GM21367 (cell line): ENCODE results near the gene RALGPS1.

Experiments
- ATAC-seq: cut with Tn5 transposase; IDR thresholded peaks from one replicate; pipeline ENCODE4 v1.9.1; 2021; ENCODE audit not compliant: unreplicated experiment

RALGPS1 gene

DNA sequence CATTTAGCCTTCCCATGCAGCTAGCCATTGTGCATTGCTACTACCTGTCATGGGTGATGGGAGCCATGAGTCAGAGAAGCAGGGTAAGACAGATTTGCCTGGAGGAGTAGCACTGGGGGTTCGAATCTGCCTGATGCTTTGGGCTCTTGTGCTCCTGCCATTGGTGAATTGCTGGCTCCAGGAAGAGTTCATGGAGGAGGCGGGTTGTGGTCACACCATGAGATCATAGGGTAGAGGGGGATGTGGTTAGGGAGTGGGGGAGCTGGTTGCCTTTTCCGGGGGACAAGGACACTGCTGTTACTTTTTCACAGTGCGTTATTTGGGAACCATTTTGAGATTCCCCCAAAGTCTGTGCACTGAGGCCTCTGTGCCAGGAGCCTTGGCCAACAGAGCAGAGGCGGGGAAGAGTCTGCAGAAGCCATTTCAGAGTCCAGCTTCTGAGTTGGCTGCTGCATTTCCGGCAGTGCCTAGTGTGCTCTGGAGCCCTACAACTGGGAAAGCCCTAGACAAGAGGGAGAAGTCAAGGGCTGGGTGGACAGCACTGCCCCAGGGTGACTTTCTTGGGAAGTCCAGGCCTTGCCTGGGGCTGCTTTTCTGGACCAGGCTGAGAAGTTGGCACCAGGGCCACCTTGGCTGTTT, 201.6 kb downstream of the RALGPS1 start:
- ATAC-seq: no peak

DNA sequence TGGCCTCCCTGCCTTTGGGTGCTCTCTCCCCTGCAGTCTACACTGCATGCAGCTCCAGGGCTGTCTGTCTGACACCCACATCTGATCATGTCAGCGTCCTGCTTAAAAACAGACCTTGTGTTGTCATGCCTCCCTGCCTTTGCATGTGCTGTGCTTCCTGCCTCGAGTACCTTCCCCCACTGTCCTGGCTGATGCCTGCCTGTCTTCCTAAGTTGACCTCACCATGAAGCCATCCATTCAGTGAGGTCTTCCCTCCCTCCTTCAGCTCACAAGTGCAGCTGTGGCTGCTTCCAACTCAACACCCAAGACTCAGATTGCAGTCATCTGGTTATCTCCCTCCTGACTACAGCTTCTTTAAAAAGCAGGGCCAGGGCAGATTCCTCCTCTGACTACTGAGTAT, 202.4 kb downstream of the RALGPS1 start:
- ATAC-seq: no peak

DNA sequence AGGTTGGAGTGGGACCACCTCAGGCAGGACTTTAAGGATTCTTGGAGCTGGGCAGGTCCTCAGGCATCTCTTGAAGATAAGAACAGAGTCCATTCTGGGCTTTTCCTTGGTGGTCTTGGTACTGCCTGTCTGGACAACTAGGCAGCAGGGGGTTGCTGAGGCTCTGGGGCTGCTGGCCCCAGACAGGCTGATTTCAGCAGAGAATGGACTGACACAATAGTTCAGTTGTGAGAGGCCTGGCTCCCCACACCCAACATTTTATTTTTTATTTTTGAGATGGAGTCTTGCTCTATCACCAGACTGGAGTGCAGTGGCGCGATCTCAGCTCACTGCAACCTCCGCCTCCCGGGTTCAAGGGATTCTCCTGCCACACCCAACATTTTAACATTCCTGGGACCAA, 203.2 kb downstream of the RALGPS1 start:
- ATAC-seq: no peak

GRCh38 chr9:127118597-127119319, 204.2 kb downstream of the RALGPS1 start:
- no peak for ATAC-seq

DNA sequence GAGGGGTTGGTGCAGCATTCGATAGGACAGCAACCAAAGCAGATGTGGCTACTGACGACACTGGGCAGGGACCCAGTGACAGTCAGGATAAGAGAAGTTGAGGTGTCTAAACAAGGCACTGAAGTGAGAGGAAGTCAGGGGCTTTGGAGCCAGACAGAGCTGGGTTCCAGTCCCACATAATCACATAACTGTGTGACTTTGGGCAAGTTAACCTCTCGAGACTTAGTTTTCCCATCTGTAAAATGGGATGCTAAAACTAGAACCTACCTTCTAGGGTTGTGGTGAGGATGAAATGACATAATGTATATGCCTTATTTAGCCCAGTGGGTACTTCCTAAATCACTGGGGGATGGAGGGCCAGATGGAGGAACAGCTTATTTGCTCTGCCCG, 204.7 kb downstream of the RALGPS1 start:
- no peak for ATAC-seq

DNA sequence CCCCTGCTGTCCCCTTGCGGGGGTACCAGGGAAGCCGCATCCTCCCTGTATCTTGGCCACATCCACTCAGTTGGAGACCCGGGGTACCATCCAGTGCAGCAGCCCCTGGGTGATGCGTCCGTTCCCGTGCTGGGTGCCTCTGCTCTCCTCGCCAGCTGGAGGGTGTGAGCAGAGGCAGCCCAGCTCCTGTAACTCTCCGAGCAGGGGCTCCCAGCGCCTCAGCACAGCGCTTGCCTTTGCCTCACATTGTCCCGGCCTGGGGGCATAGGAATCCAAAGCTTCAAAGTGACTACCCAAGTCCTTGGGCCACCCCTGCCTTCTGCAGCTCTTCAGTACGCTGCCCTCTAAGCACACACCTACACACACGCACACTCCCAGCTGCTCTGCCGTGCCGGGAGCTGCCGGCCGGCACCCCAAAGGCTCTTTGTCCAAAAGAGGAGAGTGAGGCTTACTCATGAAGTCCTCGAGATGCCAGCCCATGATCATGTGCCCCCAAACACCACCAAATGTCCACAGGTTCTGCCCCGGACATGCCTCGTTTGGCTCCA, 207.1 kb downstream of the RALGPS1 start:
- ATAC-seq: no peak

DNA sequence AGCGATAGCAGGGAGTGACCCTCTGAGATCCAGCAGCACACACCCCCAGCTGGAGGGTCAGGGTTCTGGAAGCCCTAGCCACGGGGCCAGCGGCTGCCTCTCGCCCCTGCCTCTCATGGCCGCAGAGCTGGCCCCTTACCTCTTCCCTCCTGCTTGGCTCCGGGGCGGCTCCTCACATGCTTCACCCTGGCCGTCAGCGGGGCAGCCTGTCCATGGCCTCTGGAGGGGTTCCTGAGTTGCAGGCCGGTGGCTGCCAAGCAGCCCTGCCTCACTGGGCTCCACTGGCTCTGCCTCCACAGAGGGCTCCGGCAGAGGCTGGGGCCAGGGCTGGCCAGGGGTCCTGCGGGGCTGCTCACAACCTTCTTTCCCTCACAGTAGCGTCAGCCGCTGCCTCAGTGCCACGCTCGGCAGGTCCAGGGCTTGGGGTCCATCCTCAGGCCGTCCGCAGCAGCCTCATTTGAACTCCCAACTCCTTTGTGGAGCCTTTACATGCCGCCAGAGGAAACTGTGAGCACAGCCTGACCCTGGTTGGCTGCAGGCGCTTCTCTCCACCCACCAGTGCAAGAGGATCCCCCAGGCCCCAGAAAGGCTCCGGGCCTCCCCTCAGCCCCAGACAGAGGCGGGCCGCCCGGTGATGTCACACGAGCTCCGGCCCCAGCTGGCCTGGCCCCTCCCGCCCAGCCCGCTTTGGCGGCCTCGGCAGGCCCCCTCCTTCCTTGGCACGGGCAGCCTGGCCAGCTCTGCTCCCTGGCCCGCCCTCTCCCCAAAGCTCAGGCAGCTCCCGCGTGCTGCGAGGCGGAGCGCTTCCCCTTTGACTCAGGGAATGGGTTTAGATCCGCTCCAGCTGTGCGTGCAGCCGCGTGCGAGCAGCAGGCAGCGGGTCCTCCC, 207.8 kb downstream of the RALGPS1 start, which contains the start of gene ANGPTL2:
Gene ANGPTL2 (minus strand): TSS at position 460 of the 888 bp plus-strand sequence. CDS start 13,904 bp downstream, outside the sequence.
- ATAC-seq: no peak

DNA sequence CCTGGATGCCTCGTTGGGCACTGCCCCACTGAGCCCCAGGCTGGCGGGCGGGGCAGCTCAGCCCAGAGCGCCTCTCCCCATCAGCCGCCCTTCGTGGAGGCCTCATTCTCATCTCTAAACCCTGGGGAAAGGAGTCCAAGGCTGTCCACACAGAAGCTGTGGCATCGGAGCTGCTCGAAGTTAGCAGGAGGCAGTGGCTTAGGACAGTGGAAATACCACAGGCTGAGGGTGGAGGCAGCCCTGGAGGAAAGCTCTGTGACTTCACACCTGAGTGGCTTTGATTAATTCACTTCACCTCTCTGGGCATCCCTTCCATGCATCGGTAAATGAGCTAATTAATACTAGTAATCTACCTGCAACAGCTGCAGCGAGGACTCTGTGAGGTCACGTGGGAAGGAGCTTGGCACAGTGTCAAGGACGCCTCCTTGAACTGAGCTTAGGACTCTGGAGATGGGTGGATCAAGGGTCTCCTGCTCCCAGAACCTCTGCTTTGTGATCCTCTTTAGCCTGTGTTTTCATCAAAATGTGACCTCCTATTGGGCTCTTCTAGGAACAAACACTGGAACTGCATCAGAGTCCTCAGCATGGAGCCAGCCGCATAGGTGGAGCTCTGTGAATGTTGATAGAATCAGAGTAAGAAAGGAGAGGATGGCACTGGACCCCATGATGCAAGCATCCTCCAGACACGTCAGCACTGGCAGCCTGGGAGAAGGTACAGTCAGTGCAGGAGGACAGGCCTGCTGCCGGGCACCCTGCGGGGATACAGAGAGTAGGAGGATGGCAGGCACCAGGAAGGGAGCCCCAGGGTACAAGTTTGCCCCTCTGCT, 208.7 kb downstream of the RALGPS1 start:
- ATAC-seq: no peak

- ATAC-seq: no peak
Observed at GRCh38 chr9:127124111-127124531, 209.5 kb downstream of the RALGPS1 start.

DNA sequence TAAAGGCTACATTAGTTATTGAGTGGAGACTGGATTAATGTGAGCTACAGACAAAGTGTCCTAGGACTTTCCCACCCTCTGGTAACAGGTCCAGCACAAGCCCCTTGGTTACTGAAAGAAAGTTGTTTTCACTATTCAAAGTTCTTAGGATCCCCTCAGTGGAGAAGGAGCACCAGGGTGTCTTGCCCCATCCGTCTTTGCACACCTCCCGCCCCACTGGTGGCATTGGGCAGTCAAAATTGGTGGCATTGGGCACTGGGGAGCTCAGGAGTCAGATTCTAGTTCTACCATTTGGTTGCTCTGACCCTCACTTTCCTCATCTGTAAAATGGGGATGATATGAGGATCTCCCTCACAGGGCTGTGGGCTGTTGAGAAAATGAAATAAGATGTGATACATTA, 210.2 kb downstream of the RALGPS1 start:
- no peak for ATAC-seq

- no peak for ATAC-seq
Observed at GRCh38 chr9:127126971-127127370, 212.4 kb downstream of the RALGPS1 start.

GRCh38 chr9:127128341-127129072, 213.9 kb downstream of the RALGPS1 start:
- ATAC-seq: no peak

- no peak for ATAC-seq
Observed at GRCh38 chr9:127129073-127129717, 214.6 kb downstream of the RALGPS1 start.

GRCh38 chr9:127129718-127130085, 215.1 kb downstream of the RALGPS1 start:
- no peak for ATAC-seq

GRCh38 chr9:127130235-127130634, 215.7 kb downstream of the RALGPS1 start:
- no peak for ATAC-seq

GRCh38 chr9:127130661-127131538, 216.3 kb downstream of the RALGPS1 start:
- ATAC-seq: no peak

DNA sequence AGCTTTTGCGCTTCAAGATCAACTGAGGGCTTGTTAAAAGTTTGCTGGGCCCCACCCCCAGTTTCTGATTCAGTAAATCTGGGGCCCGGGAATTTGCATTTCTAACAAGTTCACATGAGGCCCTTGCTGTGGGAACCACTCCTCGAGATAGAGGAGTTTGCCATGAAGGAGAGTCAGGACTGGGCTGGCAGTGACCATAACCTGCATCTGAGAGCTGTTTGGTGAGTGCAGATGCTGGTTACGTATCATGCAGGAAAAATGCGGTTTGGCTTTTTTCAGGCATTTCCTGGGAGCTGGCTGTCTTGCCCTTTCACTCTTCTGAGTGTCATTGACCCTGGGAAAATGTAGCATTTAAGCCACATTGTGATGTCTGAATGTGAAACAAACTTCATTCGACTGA, 217.3 kb downstream of the RALGPS1 start:
- ATAC-seq: no peak

GRCh38 chr9:127132375-127132774, 217.8 kb downstream of the RALGPS1 start:
- no peak for ATAC-seq
